ENCODE results near the gene PCDHGA7. TPM values are rescaled to one million over a fixed set of nuclear protein-coding genes. Genes with fewer than 3 reads are reported as not detected.

PCDHGA7 gene
- total RNA-seq, 1 donor from 2014 or later = 2.5 TPM

DNA sequence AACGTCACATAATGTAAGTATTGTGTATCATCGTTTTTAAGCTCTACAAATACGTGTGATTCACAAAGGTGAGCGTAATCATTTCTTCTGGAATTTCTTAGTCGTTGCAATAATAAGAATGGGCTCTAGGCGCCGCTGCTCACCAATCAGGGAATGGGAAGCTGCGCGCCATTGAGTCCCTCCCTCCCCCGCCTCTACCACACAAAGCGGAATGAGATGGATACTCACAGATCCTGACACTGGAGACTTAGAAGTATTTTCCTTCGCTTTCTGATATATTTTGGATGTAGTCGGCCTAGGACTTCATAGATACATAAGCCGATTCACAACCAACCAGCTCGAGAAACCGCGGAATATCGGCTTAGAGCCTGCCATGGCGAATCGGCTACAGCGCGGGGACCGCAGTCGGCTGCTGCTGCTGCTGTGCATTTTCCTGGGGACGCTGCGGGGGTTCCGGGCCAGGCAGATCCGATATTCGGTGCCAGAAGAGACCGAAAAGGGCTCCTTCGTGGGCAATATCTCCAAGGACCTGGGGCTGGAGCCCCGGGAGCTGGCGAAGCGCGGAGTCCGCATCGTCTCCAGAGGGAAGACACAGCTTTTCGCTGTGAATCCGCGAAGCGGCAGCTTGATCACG lies 38.4 kb downstream of the PCDHGA7 start, which contains the start of gene PCDHGA11:
TSS of gene PCDHGA11 (plus strand) at position 197 of the 634 bp plus-strand sequence. CDS start at position 374, 177 bp downstream.
- TF ChIP-seq, protein P1, sequence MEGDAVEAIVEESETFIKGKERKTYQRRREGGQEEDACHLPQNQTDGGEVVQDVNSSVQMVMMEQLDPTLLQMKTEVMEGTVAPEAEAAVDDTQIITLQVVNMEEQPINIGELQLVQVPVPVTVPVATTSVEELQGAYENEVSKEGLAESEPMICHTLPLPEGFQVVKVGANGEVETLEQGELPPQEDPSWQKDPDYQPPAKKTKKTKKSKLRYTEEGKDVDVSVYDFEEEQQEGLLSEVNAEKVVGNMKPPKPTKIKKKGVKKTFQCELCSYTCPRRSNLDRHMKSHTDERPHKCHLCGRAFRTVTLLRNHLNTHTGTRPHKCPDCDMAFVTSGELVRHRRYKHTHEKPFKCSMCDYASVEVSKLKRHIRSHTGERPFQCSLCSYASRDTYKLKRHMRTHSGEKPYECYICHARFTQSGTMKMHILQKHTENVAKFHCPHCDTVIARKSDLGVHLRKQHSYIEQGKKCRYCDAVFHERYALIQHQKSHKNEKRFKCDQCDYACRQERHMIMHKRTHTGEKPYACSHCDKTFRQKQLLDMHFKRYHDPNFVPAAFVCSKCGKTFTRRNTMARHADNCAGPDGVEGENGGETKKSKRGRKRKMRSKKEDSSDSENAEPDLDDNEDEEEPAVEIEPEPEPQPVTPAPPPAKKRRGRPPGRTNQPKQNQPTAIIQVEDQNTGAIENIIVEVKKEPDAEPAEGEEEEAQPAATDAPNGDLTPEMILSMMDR (IDR thresholded peaks at IDR 0.05) = peak; percentile 51
- DNase-seq (no peak), ATAC-seq (peak; percentile 88)
- H3K27ac ChIP-seq = no peak within 1 kb of the TSS
- no peaks in the 10 kb centered on the region for H3K4me1 ChIP-seq
- H3K36me3 ChIP-seq = no peaks in the 10 kb centered on the region
- peaks cover 73% of the 10 kb centered on the region for H3K9me3 ChIP-seq
- intact Hi-C loops (cut with DNase I) = no loop called here
- peaks cover 9% of the 10 kb centered on the region for H3K27me3 ChIP-seq
- peak within 1 kb of the TSS; percentile 37 for H3K4me3 ChIP-seq

DNA sequence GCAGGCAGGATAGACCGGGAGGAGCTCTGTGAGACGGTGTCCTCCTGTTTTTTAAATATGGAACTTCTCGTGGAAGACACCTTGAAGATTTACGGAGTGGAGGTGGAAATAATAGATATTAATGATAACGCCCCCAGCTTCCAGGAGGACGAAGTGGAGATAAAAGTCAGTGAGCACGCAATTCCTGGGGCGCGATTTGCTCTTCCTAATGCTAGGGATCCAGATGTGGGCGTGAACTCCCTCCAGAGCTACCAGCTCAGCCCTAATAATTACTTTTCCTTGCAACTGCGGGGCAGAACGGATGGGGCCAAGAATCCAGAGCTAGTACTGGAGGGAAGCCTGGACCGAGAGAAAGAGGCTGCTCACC lies 38.9 kb downstream of the PCDHGA7 start:
- Histone ChIP-seq H3K4me1 (no peaks in the 10 kb centered on the region), H3K27me3 (peaks cover 9% of the 10 kb centered on the region), H3K4me3 (peak overlapping the region; percentile 37), H3K9me3 (peaks cover 78% of the 10 kb centered on the region), H3K36me3 (no peaks in the 10 kb centered on the region), H3K27ac (no peak overlapping the region)
- intact Hi-C loops (cut with DNase I) = no loop called here
- DNase-seq = no peak
- TF ChIP-seq, protein P1 (IDR thresholded peaks at IDR 0.05) = no peak
- ATAC-seq = no peak

DNA sequence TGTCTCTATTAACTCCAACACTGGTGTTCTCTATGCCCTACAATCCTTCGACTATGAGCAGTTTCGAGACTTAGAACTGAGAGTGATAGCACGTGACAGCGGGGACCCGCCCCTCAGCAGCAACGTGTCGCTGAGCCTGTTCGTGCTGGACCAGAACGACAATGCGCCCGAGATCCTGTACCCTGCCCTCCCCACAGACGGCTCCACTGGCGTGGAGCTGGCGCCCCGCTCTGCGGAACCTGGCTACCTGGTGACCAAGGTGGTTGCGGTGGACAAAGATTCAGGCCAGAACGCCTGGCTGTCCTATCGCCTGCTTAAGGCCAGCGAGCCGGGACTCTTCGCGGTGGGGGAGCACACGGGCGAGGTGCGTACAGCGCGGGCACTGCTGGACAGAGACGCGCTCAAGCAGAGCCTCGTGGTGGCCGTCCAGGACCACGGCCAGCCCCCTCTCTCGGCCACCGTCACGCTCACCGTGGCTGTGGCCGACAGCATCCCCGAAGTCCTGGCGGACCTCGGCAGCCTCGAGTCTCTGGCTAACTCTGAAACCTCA lies 40.3 kb downstream of the PCDHGA7 start:
- no peak for ATAC-seq
- H3K4me3 ChIP-seq = no peak overlapping the region
- TF ChIP-seq, protein P1 (IDR thresholded peaks at IDR 0.05) = no peak
- H3K27me3 ChIP-seq = peaks cover 9% of the 10 kb centered on the region
- H3K36me3 ChIP-seq = no peaks in the 10 kb centered on the region
- no peak overlapping the region for H3K27ac ChIP-seq
- H3K9me3 ChIP-seq = peaks cover 82% of the 10 kb centered on the region
- intact Hi-C loops (cut with DNase I) = no loop called here
- no peaks in the 10 kb centered on the region for H3K4me1 ChIP-seq
- DNase-seq = no peak

DNA sequence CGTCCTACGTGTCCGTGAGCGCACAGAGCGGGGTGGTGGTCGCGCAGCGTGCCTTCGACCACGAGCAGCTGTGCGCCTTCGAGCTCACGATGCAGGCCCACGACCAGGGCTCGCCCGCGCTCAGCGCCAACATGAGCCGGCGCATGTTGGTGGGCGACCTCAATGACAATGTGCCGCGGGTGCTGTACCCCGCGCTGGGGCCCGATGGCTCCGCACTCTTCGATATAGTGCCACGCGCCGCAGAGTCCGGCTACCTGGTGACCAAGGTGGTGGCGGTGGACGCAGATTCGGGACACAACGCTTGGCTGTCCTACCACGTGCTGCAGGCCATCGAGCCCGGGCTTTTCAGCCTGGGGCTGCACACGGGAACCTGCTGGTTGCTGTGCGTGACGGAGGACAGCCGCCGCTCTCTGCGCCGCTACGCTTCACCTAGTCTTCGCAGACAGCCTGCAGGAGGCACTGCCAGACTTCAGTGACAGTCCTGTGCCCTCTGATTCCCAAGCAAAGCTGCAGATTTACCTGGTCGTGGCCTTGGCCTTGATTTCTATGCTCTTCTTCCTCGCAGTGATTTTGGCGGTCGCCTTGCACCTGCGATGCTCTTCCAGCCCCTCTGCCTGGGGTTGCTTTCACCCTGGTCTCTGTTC lies 45.4 kb downstream of the PCDHGA7 start:
- Histone ChIP-seq H3K27ac (no peak overlapping the region), H3K27me3 (no peaks in the 10 kb centered on the region), H3K36me3 (no peaks in the 10 kb centered on the region), H3K4me1 (no peaks in the 10 kb centered on the region), H3K9me3 (peaks cover 60% of the 10 kb centered on the region), H3K4me3 (no peak overlapping the region)
- TF ChIP-seq, protein P1 (IDR thresholded peaks at IDR 0.05) = no peak
- ATAC-seq (no peak), DNase-seq (no peak)
- intact Hi-C loops (cut with DNase I) = no loop called here

DNA sequence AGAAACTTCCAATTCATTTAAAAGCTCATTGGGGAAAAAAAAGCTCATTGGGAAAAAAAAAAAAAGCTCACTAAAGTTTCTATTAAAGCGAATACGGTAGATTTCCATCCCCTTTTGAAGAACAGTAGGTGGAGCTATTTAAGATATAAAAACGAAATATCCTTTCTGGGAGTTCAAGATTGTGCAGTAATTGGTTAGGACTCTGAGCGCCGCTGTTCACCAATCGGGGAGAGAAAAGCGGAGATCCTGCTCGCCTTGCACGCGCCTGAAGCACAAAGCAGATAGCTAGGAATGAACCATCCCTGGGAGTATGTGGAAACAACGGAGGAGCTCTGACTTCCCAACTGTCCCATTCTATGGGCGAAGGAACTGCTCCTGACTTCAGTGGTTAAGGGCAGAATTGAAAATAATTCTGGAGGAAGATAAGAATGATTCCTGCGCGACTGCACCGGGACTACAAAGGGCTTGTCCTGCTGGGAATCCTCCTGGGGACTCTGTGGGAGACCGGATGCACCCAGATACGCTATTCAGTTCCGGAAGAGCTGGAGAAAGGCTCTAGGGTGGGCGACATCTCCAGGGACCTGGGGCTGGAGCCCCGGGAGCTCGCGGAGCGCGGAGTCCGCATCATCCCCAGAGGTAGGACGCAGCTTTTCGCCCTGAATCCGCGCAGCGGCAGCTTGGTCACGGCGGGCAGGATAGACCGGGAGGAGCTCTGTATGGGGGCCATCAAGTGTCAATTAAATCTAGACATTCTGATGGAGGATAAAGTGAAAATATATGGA lies 48.0 kb downstream of the PCDHGA7 start, which contains the start of gene PCDHGA12:
TSS of gene PCDHGA12 (plus strand) at position 176 of the 782 bp plus-strand sequence. CDS start at position 429, 253 bp downstream.
- H3K4me3 ChIP-seq = peak within 1 kb of the TSS; percentile 15
- no peak within 1 kb of the TSS for H3K27ac ChIP-seq
- TF ChIP-seq, protein P1 (IDR thresholded peaks at IDR 0.05) = peak; percentile 38
- H3K9me3 ChIP-seq = peaks cover 37% of the 10 kb centered on the region
- H3K27me3 ChIP-seq = no peaks in the 10 kb centered on the region
- intact Hi-C loops (cut with DNase I) = no loop called here
- H3K4me1 ChIP-seq = no peaks in the 10 kb centered on the region
- no peaks in the 10 kb centered on the region for H3K36me3 ChIP-seq
- peak; percentile 81 for ATAC-seq
- DNase-seq = no peak

Data from upper lobe of right lung (tissue), 1 donor.